H1 (cell line): ENCODE measurements around the gene MXI1. TPM values are rescaled to one million over a fixed set of nuclear protein-coding genes. Genes with fewer than 3 reads are reported as not detected.
A peak's percentile ranks its signal among the peaks of the same experiment; 100 is the strongest.

Experiments
- ASH2L ChIP-seq: fragments of 200-600, 300-600 bp; sonication (generic); IDR thresholded peaks from one replicate; pipeline ENCODE4 v1.7.1; 2017; ENCODE audit warnings: low read length
- ATF2 ChIP-seq: IDR thresholded peaks from 2 replicates; pipeline ENCODE4 v1.6.1; 2012; ENCODE audit warnings: low read length, inconsistent platforms
- BACH1 ChIP-seq: IDR thresholded peaks from 2 replicates; pipeline ENCODE4 v1.6.1; 2012; ENCODE audit warnings: low read length, improper control_type of control experiment
- CHD2 ChIP-seq: IDR thresholded peaks from 2 replicates; pipeline ENCODE4 v1.6.1; 2012; ENCODE audit warnings: low read length, improper control_type of control experiment
- CREB1 ChIP-seq: IDR thresholded peaks from 2 replicates; pipeline ENCODE4 v1.6.1; 2012; ENCODE audit warnings: inconsistent platforms
- CTBP2 ChIP-seq: IDR thresholded peaks from 2 replicates; pipeline ENCODE4 v1.7.0; 2011; ENCODE audit warnings: borderline replicate concordance, mild to moderate bottlenecking, moderate library complexity, mixed read lengths, low read length; ENCODE audit not compliant: insufficient read depth, insufficient read length
- E2F6 ChIP-seq: IDR thresholded peaks from 2 replicates; pipeline ENCODE4 v1.6.1; 2012; ENCODE audit warnings: inconsistent platforms
- HDAC6 ChIP-seq: IDR thresholded peaks from one replicate; pipeline ENCODE4 v1.7.1; 2012; ENCODE audit warnings: low read depth, mild to moderate bottlenecking, inconsistent platforms, low read length, moderate library complexity
- KDM5A ChIP-seq: fragments of 200-600 bp; IDR thresholded peaks from 2 replicates; pipeline ENCODE4 v1.7.1; 2012; ENCODE audit warnings: mild to moderate bottlenecking, low read length, inconsistent platforms, mixed read lengths
- PHF8 ChIP-seq: fragments of 200-600 bp; sonication (generic); conservative IDR thresholded peaks from 2 replicates; pipeline ENCODE4 v1.7.1; 2012; ENCODE audit warnings: low read depth, mild to moderate bottlenecking, inconsistent platforms, low read length, moderate library complexity
- POLR2AphosphoS5 ChIP-seq: IDR thresholded peaks from 2 replicates; pipeline ENCODE4 v1.6.1; 2011; ENCODE audit warnings: low read depth, low read length
- POU5F1 ChIP-seq: IDR thresholded peaks from 2 replicates; pipeline ENCODE4 v1.6.1; 2011; ENCODE audit warnings: low read depth, mild to moderate bottlenecking, low read length, moderate library complexity
- RAD21 ChIP-seq, 2 experiments: IDR thresholded peaks in 1 of 2; conservative IDR thresholded peaks in 1 of 2; 2 replicates each; pipeline ENCODE4 v1.6.1; 2011; ENCODE audit warnings: low read depth in 2 of 2, low read length in 2 of 2, improper control_type of control experiment in 1 of 2, inconsistent platforms in 1 of 2, mild to moderate bottlenecking in 1 of 2, moderate library complexity in 1 of 2
- RBBP5 ChIP-seq: IDR thresholded peaks from 2 replicates; pipeline ENCODE4 v1.7.1; 2012; ENCODE audit warnings: low read depth, mild to moderate bottlenecking, inconsistent platforms, low read length, moderate library complexity, borderline replicate concordance
- RNF2 ChIP-seq: fragments of 200-900, 300-1000 bp; sonication (generic); IDR thresholded peaks from 2 replicates; pipeline ENCODE4 v1.7.1; 2016; ENCODE audit warnings: borderline replicate concordance, low read depth, mild to moderate bottlenecking, antibody characterized with exemption, low read length; ENCODE audit not compliant: poor library complexity, severe bottlenecking; ENCODE audit errors: missing control alignments
- SP1 ChIP-seq: IDR thresholded peaks from 2 replicates; pipeline ENCODE4 v1.6.1; 2011; ENCODE audit warnings: low read depth, low read length
- SP4 ChIP-seq: IDR thresholded peaks from 2 replicates; pipeline ENCODE4 v1.6.1; 2012; ENCODE audit warnings: low read length, inconsistent platforms
- TEAD4 ChIP-seq: IDR thresholded peaks from 2 replicates; pipeline ENCODE4 v1.6.1; 2012; ENCODE audit warnings: low read depth, low read length, inconsistent platforms, mixed read lengths
- ZNF274 ChIP-seq: IDR thresholded peaks from 2 replicates; pipeline ENCODE4 v1.7.0; 2012; ENCODE audit warnings: low read length, borderline replicate concordance; ENCODE audit errors: extremely low read depth
- polyA plus RNA-seq, 7 experiments: library from polyadenylated mRNA; depleted of rRNA in 3 of 7; stranded (reverse) in 5 of 7; unstranded in 2 of 7; fragments of >200 nt in 5 of 7; fragments of 200-250 nt in 2 of 7; gene quantifications; 1 replicate in 5 of 7; 2 replicates in 1 of 7; 4 replicates in 1 of 7; pipeline versions ENCODE4 v1.2.1 to v1.2.3, GENCODE V29; 2011 to 2013; ENCODE audit warnings: missing spikeins in 2 of 7, mixed read lengths in 2 of 7
- total RNA-seq: library from RNA; stranded (reverse); fragmentation: NEBNext Ultra II Directional; extraction: Animal tissue kit (Norgen Biotek cat#: 25700); gene quantifications from 2 replicates; pipeline ENCODE4 v1.2.1, GENCODE V29; 2021
- TF ChIP-seq, protein P1 (sequence below): IDR thresholded peaks from 2 replicates; pipeline ENCODE4 v1.6.1; 2011; ENCODE audit warnings: low read length, improper control_type of control experiment

MXI1 gene
- total and polyA plus RNA-seq, 2 of the 8 experiments (the other 6 are each of a cell fraction or from before 2014, with no cell fraction given) = 5.7 to 8.8 TPM

DNA sequence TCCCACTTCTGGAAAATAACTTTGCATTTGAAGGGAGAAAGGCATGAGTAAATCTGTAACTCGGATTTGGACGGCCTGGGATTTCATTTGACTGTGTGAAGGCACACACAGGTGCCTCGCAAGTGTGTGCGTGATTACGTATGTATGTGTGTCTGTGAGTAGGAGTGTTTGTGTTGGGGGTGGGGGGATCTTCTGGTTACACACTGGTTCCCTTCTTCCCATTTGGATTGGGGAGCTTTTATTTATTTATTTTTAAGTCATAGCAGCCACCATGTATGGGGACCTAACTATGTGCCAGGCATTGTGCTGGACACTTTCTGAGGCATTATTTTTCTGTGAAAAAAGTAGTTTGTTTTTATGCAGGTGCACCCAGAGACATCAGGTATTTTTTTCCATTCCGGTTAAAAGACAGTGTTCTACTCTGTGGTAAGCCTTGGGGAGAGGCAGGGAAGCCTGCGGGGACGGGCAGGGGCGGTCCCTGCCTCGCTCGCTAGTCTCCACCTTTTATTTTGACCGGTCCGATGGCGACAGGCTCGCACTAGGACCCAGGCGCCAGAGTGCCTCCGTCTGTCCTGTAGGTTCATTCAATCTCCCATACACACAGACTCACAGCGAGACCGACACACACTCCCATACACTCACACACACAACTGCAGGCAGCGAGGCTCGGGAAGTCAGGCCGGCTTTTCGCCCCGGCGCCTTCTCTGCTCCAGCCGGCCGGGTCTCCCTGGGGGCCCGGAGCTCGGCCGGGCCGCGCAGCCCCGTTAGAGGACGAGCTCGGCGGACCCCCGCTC is at the start of gene MXI1 (continued):
- TF ChIP-seq TEAD4 (0 out of 2 replicates have a peak, but pooled peaks have one; percentile 28), CREB1 (peak; percentile 80), CHD2 (peak; percentile 42; the same call in 1 of the 2 replicates), POU5F1 (no peak), RAD21 (IDR thresholded peaks at IDR 0.05 in 1 of 2, conservative IDR thresholded peaks at IDR 0.05 in 1 of 2; ENCODE audit: low read depth in 2 of 2, low read length in 2 of 2) (0 out of 4 replicates have a peak, but pooled peaks have one; percentile 14 to 18), ATF2 (0 out of 2 replicates have a peak, but pooled peaks have one; percentile 62), SP4 (0 out of 2 replicates have a peak, but pooled peaks have one; percentile 73), ASH2L (peak; percentile 57), HDAC6 (no peak), CTBP2 (peak; percentile 55), RNF2 (no peak), BACH1 (no peak), KDM5A (no peak), ZNF274 (no peak), PHF8 (no peak), E2F6 (no peak), SP1 (peak; percentile 92), RBBP5 (0 out of 2 replicates have a peak, but pooled peaks have one; percentile 59), POLR2AphosphoS5 (peak; percentile 66; the same call in 1 of the 2 replicates)
- TF ChIP-seq, protein P1, sequence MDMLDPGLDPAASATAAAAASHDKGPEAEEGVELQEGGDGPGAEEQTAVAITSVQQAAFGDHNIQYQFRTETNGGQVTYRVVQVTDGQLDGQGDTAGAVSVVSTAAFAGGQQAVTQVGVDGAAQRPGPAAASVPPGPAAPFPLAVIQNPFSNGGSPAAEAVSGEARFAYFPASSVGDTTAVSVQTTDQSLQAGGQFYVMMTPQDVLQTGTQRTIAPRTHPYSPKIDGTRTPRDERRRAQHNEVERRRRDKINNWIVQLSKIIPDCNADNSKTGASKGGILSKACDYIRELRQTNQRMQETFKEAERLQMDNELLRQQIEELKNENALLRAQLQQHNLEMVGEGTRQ = no peak
